ENCODE measurements around the gene HRH2.

The HRH2 gene

GRCh38 chr5:175675873-175676272 lies 18.0 kb downstream of the HRH2 start:
- no peak for DNase-seq (ENCODE audit: low read depth, low spot score)

GRCh38 chr5:175677571-175677970 lies 19.7 kb downstream of the HRH2 start:
- DNase-seq (ENCODE audit: low read depth, low spot score), result no peak

GRCh38 chr5:175678074-175678473 lies 20.2 kb downstream of the HRH2 start:
- no peak for DNase-seq (ENCODE audit: low read depth, low spot score)

GRCh38 chr5:175679411-175679810 lies 21.5 kb downstream of the HRH2 start:
- no peak for DNase-seq (ENCODE audit: low read depth, low spot score)

- no peak for DNase-seq (ENCODE audit: low read depth, low spot score)
Observed at GRCh38 chr5:175680020-175680419, 22.1 kb downstream of the HRH2 start.

GRCh38 chr5:175680463-175680862 lies 22.6 kb downstream of the HRH2 start:
- no peak for DNase-seq (ENCODE audit: low read depth, low spot score)

GRCh38 chr5:175681045-175681967 lies 23.4 kb downstream of the HRH2 start:
- DNase-seq (ENCODE audit: low read depth, low spot score), result no peak

GRCh38 chr5:175681968-175682340 lies 24.1 kb downstream of the HRH2 start:
- DNase-seq (ENCODE audit: low read depth, low spot score), result no peak

- no peak for DNase-seq (ENCODE audit: low read depth, low spot score)
Observed at GRCh38 chr5:175682664-175683063, 24.8 kb downstream of the HRH2 start.

- DNase-seq (ENCODE audit: low read depth, low spot score), result no peak
Observed at GRCh38 chr5:175683231-175683630, 25.4 kb downstream of the HRH2 start.

GRCh38 chr5:175683921-175684320 lies 26.1 kb downstream of the HRH2 start:
- no peak for DNase-seq (ENCODE audit: low read depth, low spot score)

GRCh38 chr5:175684931-175685330 lies 27.1 kb downstream of the HRH2 start:
- no peak for DNase-seq (ENCODE audit: low read depth, low spot score)

- no peak for DNase-seq (ENCODE audit: low read depth, low spot score)
Observed at GRCh38 chr5:175685701-175686350, 28.0 kb downstream of the HRH2 start.

GRCh38 chr5:175686396-175686795 lies 28.5 kb downstream of the HRH2 start:
- DNase-seq (ENCODE audit: low read depth, low spot score), result no peak

GRCh38 chr5:175686826-175687225 lies 29.0 kb downstream of the HRH2 start:
- DNase-seq (ENCODE audit: low read depth, low spot score), result no peak

- no peak for DNase-seq (ENCODE audit: low read depth, low spot score)
Observed at GRCh38 chr5:175687231-175687701, 29.4 kb downstream of the HRH2 start.

- no peak for DNase-seq (ENCODE audit: low read depth, low spot score)
Observed at GRCh38 chr5:175688352-175689146, 30.7 kb downstream of the HRH2 start.

GRCh38 chr5:175689147-175689991 lies 31.5 kb downstream of the HRH2 start:
- DNase-seq (ENCODE audit: low read depth, low spot score), result no peak

- DNase-seq (ENCODE audit: low read depth, low spot score), result no peak
Observed at GRCh38 chr5:175690025-175690424, 32.2 kb downstream of the HRH2 start.

GRCh38 chr5:175690586-175690985 lies 32.7 kb downstream of the HRH2 start:
- no peak for DNase-seq (ENCODE audit: low read depth, low spot score)

GRCh38 chr5:175691761-175692160 lies 33.9 kb downstream of the HRH2 start:
- DNase-seq (ENCODE audit: low read depth, low spot score), result no peak

All from brain pericyte (primary cell).